ENCODE results near the gene RTL1. TPM values are rescaled to one million over a fixed set of nuclear protein-coding genes. Genes with fewer than 3 reads are reported as not detected.

Gene RTL1
- total RNA-seq, 3 donors from 2014 or later = not detected

DNA sequence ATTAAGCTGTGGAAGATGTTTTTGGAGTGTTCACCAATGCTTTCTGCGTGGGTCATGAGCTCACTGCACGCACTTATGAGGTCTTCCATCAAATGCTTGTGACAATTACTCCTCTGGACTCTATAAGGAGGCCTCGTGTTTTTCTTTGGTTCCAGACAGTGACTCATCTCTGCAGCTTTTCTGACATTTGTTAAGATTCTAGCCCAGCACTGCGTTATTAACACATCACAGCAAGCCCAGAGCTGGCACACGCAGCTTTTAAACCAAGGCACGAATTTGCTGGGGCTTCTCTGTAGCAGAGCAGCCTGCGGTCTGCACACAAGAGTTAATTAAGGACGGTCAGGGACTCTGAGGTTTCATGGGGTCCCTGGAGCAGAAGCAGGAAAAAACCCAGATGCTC lies 60.7 kb downstream of the RTL1 start:
- Histone ChIP-seq H3K4me3 (no peak overlapping the region), H3K27ac (peak overlapping the region; percentile 54 to 79), H3K9me3 (no peaks in the 10 kb centered on the region), H3K4me1 (peaks cover 0 to 4% of the 10 kb centered on the region in 2 donors), H3K27me3 (no peaks in the 10 kb centered on the region), H3K36me3 (no peaks in the 10 kb centered on the region)
- intact Hi-C loops (cut with DNase I; ENCODE audit: low total_unique reads) = no loop called here
- TF ChIP-seq POLR2AphosphoS5 (IDR thresholded peaks at IDR 0.05) (no peak), POLR2A (IDR thresholded peaks at IDR 0.05) (no peak)
- TF ChIP-seq, protein P1, sequence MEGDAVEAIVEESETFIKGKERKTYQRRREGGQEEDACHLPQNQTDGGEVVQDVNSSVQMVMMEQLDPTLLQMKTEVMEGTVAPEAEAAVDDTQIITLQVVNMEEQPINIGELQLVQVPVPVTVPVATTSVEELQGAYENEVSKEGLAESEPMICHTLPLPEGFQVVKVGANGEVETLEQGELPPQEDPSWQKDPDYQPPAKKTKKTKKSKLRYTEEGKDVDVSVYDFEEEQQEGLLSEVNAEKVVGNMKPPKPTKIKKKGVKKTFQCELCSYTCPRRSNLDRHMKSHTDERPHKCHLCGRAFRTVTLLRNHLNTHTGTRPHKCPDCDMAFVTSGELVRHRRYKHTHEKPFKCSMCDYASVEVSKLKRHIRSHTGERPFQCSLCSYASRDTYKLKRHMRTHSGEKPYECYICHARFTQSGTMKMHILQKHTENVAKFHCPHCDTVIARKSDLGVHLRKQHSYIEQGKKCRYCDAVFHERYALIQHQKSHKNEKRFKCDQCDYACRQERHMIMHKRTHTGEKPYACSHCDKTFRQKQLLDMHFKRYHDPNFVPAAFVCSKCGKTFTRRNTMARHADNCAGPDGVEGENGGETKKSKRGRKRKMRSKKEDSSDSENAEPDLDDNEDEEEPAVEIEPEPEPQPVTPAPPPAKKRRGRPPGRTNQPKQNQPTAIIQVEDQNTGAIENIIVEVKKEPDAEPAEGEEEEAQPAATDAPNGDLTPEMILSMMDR (IDR thresholded peaks at IDR 0.05) = no peak
- no peak for DNase-seq (ENCODE audit: low spot score in 2 of 2)

GRCh38 chr14:100841761-100842403 lies 61.6 kb downstream of the RTL1 start:
- H3K27me3 ChIP-seq = no peaks in the 10 kb centered on the region
- peak overlapping the region; percentile 29 to 79 for H3K27ac ChIP-seq
- no peak overlapping the region for H3K4me3 ChIP-seq
- TF ChIP-seq POLR2A (IDR thresholded peaks at IDR 0.05) (no peak), POLR2AphosphoS5 (IDR thresholded peaks at IDR 0.05) (no peak)
- TF ChIP-seq, protein P1 (IDR thresholded peaks at IDR 0.05) = no peak
- DNase-seq (ENCODE audit: low spot score in 2 of 2) = no peak
- peaks cover 0 to 4% of the 10 kb centered on the region in 2 donors for H3K4me1 ChIP-seq
- intact Hi-C loops (cut with DNase I; ENCODE audit: low total_unique reads) = no loop called here
- no peaks in the 10 kb centered on the region for H3K9me3 ChIP-seq
- H3K36me3 ChIP-seq = no peaks in the 10 kb centered on the region

GRCh38 chr14:100841066-100841760 lies 62.3 kb downstream of the RTL1 start:
- TF ChIP-seq POLR2AphosphoS5 (IDR thresholded peaks at IDR 0.05) (no peak), POLR2A (IDR thresholded peaks at IDR 0.05) (no peak)
- TF ChIP-seq, protein P1 (IDR thresholded peaks at IDR 0.05) = no peak
- Histone ChIP-seq H3K36me3 (no peaks in the 10 kb centered on the region), H3K9me3 (no peaks in the 10 kb centered on the region), H3K4me3 (no peak overlapping the region), H3K27ac (peak overlapping the region; percentile 29 to 79), H3K4me1 (peaks cover 0 to 4% of the 10 kb centered on the region in 2 donors), H3K27me3 (peaks cover 0 to 4% of the 10 kb centered on the region in 2 donors)
- intact Hi-C loops (cut with DNase I; ENCODE audit: low total_unique reads) = no loop called here
- no peak for DNase-seq (ENCODE audit: low spot score in 2 of 2)

- Histone ChIP-seq H3K4me1 (peaks cover 0 to 4% of the 10 kb centered on the region in 2 donors), H3K36me3 (no peaks in the 10 kb centered on the region), H3K27ac (peak overlapping the region; percentile 26 to 68), H3K9me3 (no peaks in the 10 kb centered on the region), H3K4me3 (no peak overlapping the region), H3K27me3 (peaks cover 0 to 5% of the 10 kb centered on the region in 2 donors)
- DNase-seq (ENCODE audit: low spot score in 2 of 2) = no peak
- intact Hi-C loops (cut with DNase I; ENCODE audit: low total_unique reads) = no loop called here
- TF ChIP-seq, protein P1 (IDR thresholded peaks at IDR 0.05) = no peak
- no peak for TF ChIP-seq POLR2AphosphoS5 (IDR thresholded peaks at IDR 0.05)
- TF ChIP-seq POLR2A (IDR thresholded peaks at IDR 0.05) = no peak
These were observed 63.0 kb downstream of the RTL1 start for GRCh38 chr14:100840286-100841065.

Data from breast epithelium (tissue), 4 donors.